Effector memory CD4-positive, alpha-beta T cell (primary cell): ENCODE measurements around the gene TRIM54.
A peak's percentile ranks its signal among the peaks of the same experiment; 100 is the strongest.
"Not testable (repeated sequence)": the region's sequence is repeated elsewhere in the genome, so short reads cannot be mapped to it uniquely, and the experiment has no call there.

Experiments used
- DNase-seq, 3 donors: peaks; one replicate each; pipeline ENCODE4 v3.0.0-alpha.2; 2020
- H3K27ac ChIP-seq: 2 replicates; pipeline ENCODE4 v1.7.0; 2013; ENCODE audit warnings: mild to moderate bottlenecking, low read length, moderate library complexity; ENCODE audit not compliant: insufficient read depth, poor library complexity, severe bottlenecking
- H3K27me3 ChIP-seq: replicated peaks from 2 replicates; pipeline ENCODE4 v1.7.0; 2013; ENCODE audit warnings: mild to moderate bottlenecking, low read length; ENCODE audit not compliant: insufficient read depth, control insufficient read depth, poor library complexity, severe bottlenecking
- H3K36me3 ChIP-seq: 2 replicates; pipeline ENCODE4 v1.7.0; 2013; ENCODE audit warnings: mild to moderate bottlenecking, low read length, moderate library complexity; ENCODE audit not compliant: control insufficient read depth, insufficient read depth
- H3K4me1 ChIP-seq: 2 replicates; pipeline ENCODE4 v1.7.0; 2013; ENCODE audit warnings: low read length, mild to moderate bottlenecking; ENCODE audit not compliant: control insufficient read depth, insufficient read depth, poor library complexity, severe bottlenecking
- H3K4me3 ChIP-seq: 2 replicates; pipeline ENCODE4 v1.7.0; 2013; ENCODE audit warnings: low read length, low read depth, mild to moderate bottlenecking; ENCODE audit not compliant: insufficient read depth, poor library complexity, severe bottlenecking
- H3K9me3 ChIP-seq: 2 replicates; pipeline ENCODE4 v1.7.0; 2013; ENCODE audit warnings: mild to moderate bottlenecking, low read length, moderate library complexity; ENCODE audit not compliant: control insufficient read depth

TRIM54 gene

GRCh38 chr2:27298391-27299080, 16.3 kb downstream of the TRIM54 start:
- no peak for DNase-seq
- Histone ChIP-seq H3K36me3 (no peaks in the 10 kb centered on the region), H3K27me3 (no peaks in the 10 kb centered on the region), H3K9me3 (no peaks in the 10 kb centered on the region), H3K4me3 (no peak overlapping the region), H3K4me1 (no peaks in the 10 kb centered on the region), H3K27ac (no peak overlapping the region)

GRCh38 chr2:27300606-27301005, 18.4 kb downstream of the TRIM54 start:
- H3K4me1 ChIP-seq, H3K27me3 ChIP-seq, DNase-seq, H3K4me3 ChIP-seq, H3K27ac ChIP-seq, H3K9me3 ChIP-seq, H3K36me3 ChIP-seq: not testable (repeated sequence)

GRCh38 chr2:27303093-27304025, 21.1 kb downstream of the TRIM54 start:
- Histone ChIP-seq H3K27ac (no peak overlapping the region), H3K9me3 (no peaks in the 10 kb centered on the region), H3K4me1 (peaks cover 11% of the 10 kb centered on the region), H3K4me3 (peak overlapping the region; percentile 37), H3K36me3 (no peaks in the 10 kb centered on the region), H3K27me3 (peaks cover 14% of the 10 kb centered on the region)
- DNase-seq: peak in 1 of 3 donors; percentile 29

GRCh38 chr2:27304488-27305240, 22.4 kb downstream of the TRIM54 start:
- Histone ChIP-seq H3K9me3 (no peaks in the 10 kb centered on the region), H3K27me3 (peaks cover 14% of the 10 kb centered on the region), H3K4me3 (no peak overlapping the region), H3K4me1 (peaks cover 11% of the 10 kb centered on the region), H3K36me3 (no peaks in the 10 kb centered on the region), H3K27ac (no peak overlapping the region)
- no peak for DNase-seq

- no peaks in the 10 kb centered on the region for H3K36me3 ChIP-seq
- H3K9me3 ChIP-seq: no peaks in the 10 kb centered on the region
- peaks cover 14% of the 10 kb centered on the region for H3K27me3 ChIP-seq
- DNase-seq: no peak
- no peak overlapping the region for H3K4me3 ChIP-seq
- no peak overlapping the region for H3K27ac ChIP-seq
- H3K4me1 ChIP-seq: peaks cover 11% of the 10 kb centered on the region
Observed at GRCh38 chr2:27305516-27305915, 23.3 kb downstream of the TRIM54 start.

GRCh38 chr2:27306136-27306535, 23.9 kb downstream of the TRIM54 start:
- DNase-seq: no peak
- Histone ChIP-seq H3K4me1 (peaks cover 11% of the 10 kb centered on the region), H3K36me3 (no peaks in the 10 kb centered on the region), H3K4me3 (peak overlapping the region; percentile 37), H3K27me3 (peaks cover 14% of the 10 kb centered on the region), H3K9me3 (no peaks in the 10 kb centered on the region), H3K27ac (no peak overlapping the region)

GRCh38 chr2:27306573-27307286, 24.5 kb downstream of the TRIM54 start:
- Histone ChIP-seq H3K9me3 (no peaks in the 10 kb centered on the region), H3K27ac (no peak overlapping the region), H3K4me1 (peaks cover 11% of the 10 kb centered on the region), H3K4me3 (peak overlapping the region; percentile 37), H3K27me3 (peaks cover 14% of the 10 kb centered on the region), H3K36me3 (peaks cover 4% of the 10 kb centered on the region)
- DNase-seq: no peak

- no peak overlapping the region for H3K27ac ChIP-seq
- H3K9me3 ChIP-seq: no peaks in the 10 kb centered on the region
- no peak for DNase-seq
- H3K4me1 ChIP-seq: peaks cover 11% of the 10 kb centered on the region
- H3K4me3 ChIP-seq: peak overlapping the region; percentile 37
- peaks cover 14% of the 10 kb centered on the region for H3K27me3 ChIP-seq
- H3K36me3 ChIP-seq: peaks cover 4% of the 10 kb centered on the region
Observed at GRCh38 chr2:27307287-27307544, 25.0 kb downstream of the TRIM54 start.

- H3K9me3 ChIP-seq: no peaks in the 10 kb centered on the region
- H3K4me3 ChIP-seq: no peak overlapping the region
- DNase-seq: no peak
- peaks cover 14% of the 10 kb centered on the region for H3K27me3 ChIP-seq
- peaks cover 4% of the 10 kb centered on the region for H3K36me3 ChIP-seq
- no peak overlapping the region for H3K27ac ChIP-seq
- H3K4me1 ChIP-seq: peaks cover 11% of the 10 kb centered on the region
Observed at GRCh38 chr2:27307545-27308358, 25.5 kb downstream of the TRIM54 start.
